Measurements from ENCODE around the gene ZNF445.

ZNF445 gene

GRCh38 chr3:44387404-44387803 lies 90.1 kb downstream of the ZNF445 start:
- H3K9me2 ChIP-seq (ENCODE audit: low read depth, low read length): no peaks in the 10 kb centered on the region

More at GRCh38 chr3:44387404-44387803, 90.1 kb downstream of the ZNF445 start:
- Histone ChIP-seq H3K9ac (ENCODE audit: low read length) (no peak overlapping the region), H2AFZ (ENCODE audit: low read length) (no peak overlapping the region), H3K4me1 (ENCODE audit: insufficient read depth, low read length, severe bottlenecking) (no peaks in the 10 kb centered on the region), H3K79me2 (ENCODE audit: insufficient read depth, low read length) (no peaks in the 10 kb centered on the region), H3K27me3 (ENCODE audit: insufficient read depth, low read length) (no peaks in the 10 kb centered on the region), H3K4me3 (ENCODE audit: low read depth, low read length, poor library complexity, severe bottlenecking) (no peak overlapping the region), H4K20me1 (ENCODE audit: insufficient read depth, low read length) (no peaks in the 10 kb centered on the region), H3K9me3 (ENCODE audit: low read length) (peaks cover 5% of the 10 kb centered on the region; the same call in 1 of the 2 replicates), H3K4me2 (ENCODE audit: low read length) (no peak overlapping the region), H3K36me3 (ENCODE audit: insufficient read depth, low read length) (no peaks in the 10 kb centered on the region), H3F3A (ENCODE audit: insufficient read depth, low read length) (no peaks in the 10 kb centered on the region), H3K27ac (ENCODE audit: low read depth, low read length, poor library complexity, severe bottlenecking) (no peak overlapping the region)
- no peak for TF ChIP-seq EZH2 (IDR thresholded peaks at IDR 0.05; ENCODE audit: borderline replicate concordance, low read length)
- TF ChIP-seq, protein P1, sequence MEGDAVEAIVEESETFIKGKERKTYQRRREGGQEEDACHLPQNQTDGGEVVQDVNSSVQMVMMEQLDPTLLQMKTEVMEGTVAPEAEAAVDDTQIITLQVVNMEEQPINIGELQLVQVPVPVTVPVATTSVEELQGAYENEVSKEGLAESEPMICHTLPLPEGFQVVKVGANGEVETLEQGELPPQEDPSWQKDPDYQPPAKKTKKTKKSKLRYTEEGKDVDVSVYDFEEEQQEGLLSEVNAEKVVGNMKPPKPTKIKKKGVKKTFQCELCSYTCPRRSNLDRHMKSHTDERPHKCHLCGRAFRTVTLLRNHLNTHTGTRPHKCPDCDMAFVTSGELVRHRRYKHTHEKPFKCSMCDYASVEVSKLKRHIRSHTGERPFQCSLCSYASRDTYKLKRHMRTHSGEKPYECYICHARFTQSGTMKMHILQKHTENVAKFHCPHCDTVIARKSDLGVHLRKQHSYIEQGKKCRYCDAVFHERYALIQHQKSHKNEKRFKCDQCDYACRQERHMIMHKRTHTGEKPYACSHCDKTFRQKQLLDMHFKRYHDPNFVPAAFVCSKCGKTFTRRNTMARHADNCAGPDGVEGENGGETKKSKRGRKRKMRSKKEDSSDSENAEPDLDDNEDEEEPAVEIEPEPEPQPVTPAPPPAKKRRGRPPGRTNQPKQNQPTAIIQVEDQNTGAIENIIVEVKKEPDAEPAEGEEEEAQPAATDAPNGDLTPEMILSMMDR (IDR thresholded peaks at IDR 0.05; ENCODE audit: low read length): no peak

All from OCI-LY1 (cell line).